Endothelial cell of umbilical vein (primary cell): ENCODE measurements around the gene SLC45A1. TPM values are rescaled to one million over a fixed set of nuclear protein-coding genes. Genes with fewer than 3 reads are reported as not detected.

Experiments
- BruUV-seq: library from RNA; stranded (reverse); fragments of 400-500 nt; replicated peaks from 2 replicates; lab custom pipeline; 2021; lab: Mats Ljungman, UMichigan
- CTCF ChIA-PET: fragments of 300-600, 350-600 bp; sonication (Branson Sonifier 250); formaldehyde crosslinking; loops from one replicate; lab custom pipeline; 2021; ENCODE audit warnings: antibody characterized with exemption, inconsistent platforms; lab: Charles Lee
- POLR2A ChIA-PET: fragments of 300-600, 350-600 bp; sonication (Branson Sonifier 250); formaldehyde crosslinking; loops from one replicate; lab custom pipeline; 2021; ENCODE audit warnings: antibody characterized with exemption, inconsistent platforms; lab: Charles Lee
- DNase-seq: peaks from one replicate; pipeline ENCODE4 v3.0.0-alpha.2; 2011; ENCODE audit warnings: low read depth, low spot score
- FAIRE-seq: peaks from 2 replicates; lab custom pipeline; 2011; peaks lifted over from hg19 to GRCh38; lab: Jason Lieb, UNC
- H2AFZ ChIP-seq: 2 replicates; pipeline ENCODE4 v1.6.0; 2012; ENCODE audit warnings: low read depth, low read length, control low read depth, inconsistent platforms
- H3K27ac ChIP-seq: 2 replicates; pipeline ENCODE4 v1.5.1; 2011; ENCODE audit warnings: low read depth, mild to moderate bottlenecking, control low read depth, low read length, moderate library complexity; ENCODE audit not compliant: insufficient read depth
- H3K27me3 ChIP-seq, 2 experiments: 2 replicates each; pipeline versions ENCODE4 v1.6.0 to v1.6.1; 2011; ENCODE audit warnings: low read length in 2 of 2, mixed read lengths in 1 of 2; ENCODE audit not compliant: control insufficient read depth in 2 of 2, insufficient read depth in 2 of 2
- H3K36me3 ChIP-seq, 2 experiments: 2 replicates in 1 of 2; 3 replicates in 1 of 2; pipeline ENCODE4 v1.5.1; 2011; ENCODE audit warnings: low read length in 2 of 2, mild to moderate bottlenecking in 1 of 2, moderate library complexity in 1 of 2; ENCODE audit not compliant: control insufficient read depth in 2 of 2, insufficient read depth in 2 of 2; ENCODE audit errors: extremely low read depth in 1 of 2
- H3K4me1 ChIP-seq: 3 replicates; pipeline ENCODE4 v1.5.1; 2011; ENCODE audit warnings: mild to moderate bottlenecking, low read length; ENCODE audit not compliant: control insufficient read depth, insufficient read depth; ENCODE audit errors: extremely low read depth
- H3K4me2 ChIP-seq: 2 replicates; pipeline ENCODE4 v1.6.1; 2011; ENCODE audit warnings: low read length, control low read depth, mixed read lengths; ENCODE audit not compliant: insufficient read depth
- H3K4me3 ChIP-seq, 3 experiments: fragments of 200-600 bp in 1 of 3; sonication (generic), shearing (Covaris generic) in 1 of 3; replicated peaks in 1 of 3; 2 replicates each; pipeline ENCODE4 v1.5.1; 2011 to 2016; ENCODE audit warnings: control low read depth in 3 of 3, low read length in 3 of 3, mild to moderate bottlenecking in 2 of 3, inconsistent platforms in 1 of 3, low read depth in 1 of 3, moderate library complexity in 1 of 3; ENCODE audit not compliant: insufficient read depth in 1 of 3
- H3K79me2 ChIP-seq: 2 replicates; pipeline ENCODE4 v1.6.0; 2012; ENCODE audit warnings: low read length, inconsistent platforms; ENCODE audit not compliant: control insufficient read depth, insufficient read depth
- H3K9ac ChIP-seq: replicated peaks from 2 replicates; pipeline ENCODE3; 2011; ENCODE audit warnings: low read length, control low read depth; ENCODE audit not compliant: insufficient read depth; ENCODE audit errors: extremely low read depth
- H3K9me1 ChIP-seq: replicated peaks from 3 replicates; pipeline ENCODE4 v1.6.0; 2011; ENCODE audit warnings: mild to moderate bottlenecking, low read length; ENCODE audit not compliant: control insufficient read depth, insufficient read depth; ENCODE audit errors: extremely low read depth
- H3K9me3 ChIP-seq: replicated peaks from 2 replicates; pipeline ENCODE4 v1.5.1; 2012; ENCODE audit warnings: low read length, inconsistent platforms; ENCODE audit not compliant: control insufficient read depth, insufficient read depth
- H4K20me1 ChIP-seq: replicated peaks from 2 replicates; pipeline ENCODE3; 2011; ENCODE audit warnings: mild to moderate bottlenecking, low read length; ENCODE audit not compliant: control insufficient read depth, insufficient read depth; ENCODE audit errors: extremely low read depth
- CTCF ChIP-seq, 2 donors: IDR thresholded peaks; 1 replicate in 1 of 2; 2 replicates in 1 of 2; pipeline ENCODE4 v1.5.1; 2011; ENCODE audit warnings: low read length in 2 of 2, mild to moderate bottlenecking in 2 of 2, moderate library complexity in 2 of 2, control low read depth in 1 of 2, inconsistent platforms in 1 of 2, low read depth in 1 of 2; ENCODE audit not compliant: insufficient read depth in 1 of 2; ENCODE audit errors: extremely low read depth in 1 of 2
- EZH2 ChIP-seq: IDR thresholded peaks from 2 replicates; pipeline ENCODE4 v1.6.1; 2012; ENCODE audit warnings: borderline replicate concordance, low read depth, mild to moderate bottlenecking, moderate library complexity, low read length, inconsistent platforms; ENCODE audit not compliant: severe bottlenecking
- FOS ChIP-seq: IDR thresholded peaks from 2 replicates; pipeline ENCODE4 v1.6.1; 2011; ENCODE audit warnings: mild to moderate bottlenecking, low read length, moderate library complexity, borderline replicate concordance; ENCODE audit not compliant: insufficient read depth
- GATA2 ChIP-seq: IDR thresholded peaks from 2 replicates; pipeline ENCODE4 v1.7.0; 2011; ENCODE audit warnings: low read depth, mild to moderate bottlenecking, moderate library complexity, mixed read lengths, low read length; ENCODE audit not compliant: insufficient read length, insufficient read depth
- JUN ChIP-seq: IDR thresholded peaks from 2 replicates; pipeline ENCODE4 v1.6.1; 2011; ENCODE audit warnings: borderline replicate concordance, low read depth; ENCODE audit not compliant: insufficient read length, insufficient read depth
- MAX ChIP-seq: IDR thresholded peaks from 2 replicates; pipeline ENCODE4 v1.6.1; 2011; ENCODE audit not compliant: insufficient read depth, insufficient read length
- MYC ChIP-seq: IDR thresholded peaks from one replicate; pipeline ENCODE4 v1.6.1; 2011; ENCODE audit warnings: mild to moderate bottlenecking, low read depth, low read length
- POLR2A ChIP-seq: IDR thresholded peaks from 2 replicates; pipeline ENCODE4 v1.6.1; 2012; ENCODE audit warnings: low read depth, mild to moderate bottlenecking, control low read depth, low read length
- POLR2AphosphoS5 ChIP-seq: IDR thresholded peaks from 2 replicates; pipeline ENCODE4 v1.6.1; 2012; ENCODE audit warnings: low read depth, mild to moderate bottlenecking, control low read depth, low read length, moderate library complexity; ENCODE audit not compliant: insufficient read depth
- dilution Hi-C: fragments of 300-500 bp; cut with MboI; formaldehyde crosslinking; loops from one replicate; pipeline ENCODE4 v1.15.0; 2019; ENCODE audit warnings: low sequenced_read_pairs; ENCODE audit not compliant: extremely low pct_ligation_motif_present
- intact Hi-C: fragments of 100-400 bp; cut with micrococcal nuclease; formaldehyde crosslinking; loops from one replicate; pipeline ENCODE4 v1.10.0; 2022
- polyA plus RNA-seq, 4 experiments: library from polyadenylated mRNA; depleted of rRNA in 3 of 4; stranded (reverse) in 3 of 4; unstranded in 1 of 4; fragments of >200 nt; gene quantifications; 2 replicates each; pipeline versions ENCODE4 v1.2.1 to v1.2.3, GENCODE V29; 2011 to 2012; ENCODE audit warnings: missing spikeins in 1 of 4
- total RNA-seq: library from RNA; stranded (reverse); gene quantifications from 2 replicates; pipeline ENCODE4 v1.2.3, GENCODE V29; 2021

The SLC45A1 gene
- total and polyA plus RNA-seq, 2 donors (not counting 3 experiments of a cell fraction or from before 2014, with no cell fraction given) = 1.3 to 1.4 TPM

- no peaks in the 10 kb centered on the region for H4K20me1 ChIP-seq
- dilution Hi-C loops = no loop called here
- no peaks in the 10 kb centered on the region for H3K9me1 ChIP-seq
- FAIRE-seq (no peak), DNase-seq (no peak)
- BruUV-seq = no TSS peak
- no peak overlapping the region for H3K27ac ChIP-seq
- ChIA-PET CTCF (interaction anchor here (1.1 to 1.3 kb wide), 2 partner anchors 8 to 10 kb away, joined by 3 to 4 read pairs; no protein-coding TSS in a partner anchor), POLR2A (no interaction called here)
- H3K27me3 ChIP-seq = no peaks in the 10 kb centered on the region
- H3K4me2 ChIP-seq = no peak overlapping the region
- no peaks in the 10 kb centered on the region for H3K9me3 ChIP-seq
- intact Hi-C loops = no loop called here
- no peak overlapping the region for H3K4me3 ChIP-seq
- H3K4me1 ChIP-seq = no peaks in the 10 kb centered on the region
- H3K9ac ChIP-seq = no peak overlapping the region
- H3K36me3 ChIP-seq = peaks cover 10 to 60% of the 10 kb centered on the region in 2 experiments
- TF ChIP-seq MAX = no peak
- TF ChIP-seq CTCF (IDR thresholded peaks at IDR 0.05; ENCODE audit: extremely low read depth in 1 of 2, insufficient read depth in 1 of 2, low read depth in 1 of 2, low read length in 2 of 2) = no peak
- no peak for TF ChIP-seq EZH2
- TF ChIP-seq POLR2A = no peak
- TF ChIP-seq FOS = no peak
- no peak for TF ChIP-seq MYC
- TF ChIP-seq POLR2AphosphoS5 = no peak
- TF ChIP-seq JUN = no peak
- TF ChIP-seq GATA2 = no peak
- peaks cover 3% of the 10 kb centered on the region for H3K79me2 ChIP-seq
- no peak overlapping the region for H2AFZ ChIP-seq
These were observed 45.4 kb downstream of the SLC45A1 start for GRCh38 chr1:8363186-8363766.
